Upper lobe of right lung (tissue), 1 donor: ENCODE data around the gene ST14. TPM values are rescaled to one million over a fixed set of nuclear protein-coding genes. Genes with fewer than 3 reads are reported as not detected.
"Not testable (repeated sequence)": the region's sequence is repeated elsewhere in the genome, so short reads cannot be mapped to it uniquely, and the experiment has no call there.

Experiments used
- ATAC-seq: fragments of 200-7000 bp; cut with Tn5 transposase; one replicate; pipeline ENCODE4 v1.9.1; 2020; ENCODE audit warnings: mild to moderate bottlenecking, moderate library complexity
- DNase-seq: peaks from one replicate; pipeline ENCODE4 v3.0.0-alpha.2; 2020
- H3K27ac ChIP-seq: fragments of 200-600 bp; one replicate; pipeline ENCODE4 v1.8.0; 2022
- H3K27me3 ChIP-seq: fragments of 200-600 bp; one replicate; pipeline ENCODE4 v1.8.0; 2022; ENCODE audit warnings: mild to moderate bottlenecking
- H3K36me3 ChIP-seq: fragments of 200-600 bp; one replicate; pipeline ENCODE4 v1.8.0; 2022
- H3K4me1 ChIP-seq: fragments of 200-600 bp; one replicate; pipeline ENCODE4 v1.8.0; 2022
- H3K4me3 ChIP-seq: fragments of 200-600 bp; one replicate; pipeline ENCODE4 v1.8.0; 2022; ENCODE audit warnings: mild to moderate bottlenecking
- H3K9me3 ChIP-seq: fragments of 200-600 bp; one replicate; pipeline ENCODE4 v1.8.0; 2022
- intact Hi-C: fragments of 100-400 bp; cut with DNase I; formaldehyde crosslinking; loops from one replicate; pipeline ENCODE4 v1.11.0; 2022
- total RNA-seq: library from RNA; stranded (reverse); fragmentation: NEBNext Ultra II Directional; extraction: Animal tissue kit (Norgen Biotek cat#: 25700); gene quantifications from one replicate; pipeline ENCODE4 v1.2.1, GENCODE V29; 2021
- TF ChIP-seq, protein P1 (sequence below): fragments of 200-600 bp; IDR thresholded peaks from one replicate; pipeline ENCODE4 v1.8.0; 2022; ENCODE audit warnings: antibody characterized with exemption
- donor health status: DM: no; HTN: yes; CAD: no; lungs with severe emphysema.

The ST14 gene
- total RNA-seq, 1 donor from 2014 or later = 59.1 TPM

DNA sequence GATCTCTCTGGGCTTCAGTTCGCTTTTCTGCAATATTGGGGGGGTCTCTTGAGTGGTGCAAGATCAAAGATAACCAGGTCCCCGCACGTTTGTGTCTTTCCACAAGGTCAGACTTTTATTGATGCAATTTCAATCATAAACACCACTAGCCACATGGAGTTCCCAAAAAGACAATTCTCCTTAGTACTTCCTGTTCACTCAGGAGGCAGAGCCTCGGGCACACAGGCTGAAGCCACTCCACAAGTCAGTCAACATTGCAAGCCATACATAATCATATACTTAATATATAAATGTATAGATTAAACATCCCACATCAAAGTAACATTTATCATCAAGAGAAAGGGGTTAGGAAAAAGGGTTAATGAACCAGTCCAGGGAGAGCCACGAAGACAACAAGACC lies 12.0 kb downstream of the ST14 start:
- intact Hi-C loops = no loop called here
- TF ChIP-seq, protein P1, sequence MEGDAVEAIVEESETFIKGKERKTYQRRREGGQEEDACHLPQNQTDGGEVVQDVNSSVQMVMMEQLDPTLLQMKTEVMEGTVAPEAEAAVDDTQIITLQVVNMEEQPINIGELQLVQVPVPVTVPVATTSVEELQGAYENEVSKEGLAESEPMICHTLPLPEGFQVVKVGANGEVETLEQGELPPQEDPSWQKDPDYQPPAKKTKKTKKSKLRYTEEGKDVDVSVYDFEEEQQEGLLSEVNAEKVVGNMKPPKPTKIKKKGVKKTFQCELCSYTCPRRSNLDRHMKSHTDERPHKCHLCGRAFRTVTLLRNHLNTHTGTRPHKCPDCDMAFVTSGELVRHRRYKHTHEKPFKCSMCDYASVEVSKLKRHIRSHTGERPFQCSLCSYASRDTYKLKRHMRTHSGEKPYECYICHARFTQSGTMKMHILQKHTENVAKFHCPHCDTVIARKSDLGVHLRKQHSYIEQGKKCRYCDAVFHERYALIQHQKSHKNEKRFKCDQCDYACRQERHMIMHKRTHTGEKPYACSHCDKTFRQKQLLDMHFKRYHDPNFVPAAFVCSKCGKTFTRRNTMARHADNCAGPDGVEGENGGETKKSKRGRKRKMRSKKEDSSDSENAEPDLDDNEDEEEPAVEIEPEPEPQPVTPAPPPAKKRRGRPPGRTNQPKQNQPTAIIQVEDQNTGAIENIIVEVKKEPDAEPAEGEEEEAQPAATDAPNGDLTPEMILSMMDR = no peak
- Histone ChIP-seq H3K27me3 (no peaks in the 10 kb centered on the region), H3K4me1 (no peaks in the 10 kb centered on the region), H3K4me3 (no peak overlapping the region), H3K36me3 (no peaks in the 10 kb centered on the region), H3K9me3 (no peaks in the 10 kb centered on the region), H3K27ac (no peak overlapping the region)
- ATAC-seq (no peak), DNase-seq (no peak)

DNA sequence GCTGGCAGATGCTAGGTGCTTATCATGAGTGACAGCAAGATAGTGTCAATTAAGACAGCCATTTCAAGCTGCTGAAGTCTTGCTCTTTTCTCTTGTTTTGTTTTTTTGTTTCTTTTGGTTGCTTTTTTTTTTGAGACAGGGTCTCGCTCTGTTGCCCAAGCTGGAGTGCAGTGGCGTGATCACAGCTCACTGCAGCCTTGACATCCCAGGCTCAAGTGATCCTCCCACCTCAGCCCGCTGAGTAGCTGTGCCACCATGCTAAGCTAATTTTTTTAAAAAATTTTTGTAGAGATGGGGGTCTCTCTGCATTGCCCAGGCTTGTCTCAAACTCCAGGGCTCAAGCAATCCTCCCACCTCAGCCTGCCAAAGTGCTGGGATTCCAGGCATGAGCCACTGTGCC lies 12.4 kb downstream of the ST14 start:
- intact Hi-C loops, H3K27me3 ChIP-seq, DNase-seq, H3K9me3 ChIP-seq, H3K27ac ChIP-seq, ATAC-seq, H3K4me1 ChIP-seq, H3K36me3 ChIP-seq, H3K4me3 ChIP-seq: not testable (repeated sequence)

DNA sequence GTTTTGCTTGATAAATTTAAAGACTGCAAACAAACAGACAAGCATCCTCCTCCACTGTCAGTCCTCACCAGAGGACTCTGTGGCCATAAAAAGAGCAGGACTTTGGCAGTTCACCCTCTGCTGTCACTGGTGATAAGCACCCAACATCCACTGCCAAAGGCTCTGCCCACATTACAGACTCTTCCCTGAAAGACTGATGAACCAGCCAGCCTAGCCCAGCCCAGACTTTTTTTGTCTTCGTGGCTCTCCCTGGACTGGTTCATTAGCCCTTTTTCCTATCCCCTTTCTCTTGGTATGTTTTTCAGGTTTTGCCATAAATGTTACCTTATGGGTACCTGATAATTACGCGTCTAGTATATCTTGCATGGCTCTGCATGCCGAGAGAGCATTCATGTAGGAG lies 15.1 kb downstream of the ST14 start:
- DNase-seq (no peak), ATAC-seq (no peak)
- no peaks in the 10 kb centered on the region for H3K36me3 ChIP-seq
- H3K27ac ChIP-seq = no peak overlapping the region
- intact Hi-C loops = no loop called here
- H3K4me3 ChIP-seq = no peak overlapping the region
- peaks cover 12% of the 10 kb centered on the region for H3K4me1 ChIP-seq
- no peaks in the 10 kb centered on the region for H3K9me3 ChIP-seq
- no peaks in the 10 kb centered on the region for H3K27me3 ChIP-seq
- TF ChIP-seq, protein P1 = no peak

DNA sequence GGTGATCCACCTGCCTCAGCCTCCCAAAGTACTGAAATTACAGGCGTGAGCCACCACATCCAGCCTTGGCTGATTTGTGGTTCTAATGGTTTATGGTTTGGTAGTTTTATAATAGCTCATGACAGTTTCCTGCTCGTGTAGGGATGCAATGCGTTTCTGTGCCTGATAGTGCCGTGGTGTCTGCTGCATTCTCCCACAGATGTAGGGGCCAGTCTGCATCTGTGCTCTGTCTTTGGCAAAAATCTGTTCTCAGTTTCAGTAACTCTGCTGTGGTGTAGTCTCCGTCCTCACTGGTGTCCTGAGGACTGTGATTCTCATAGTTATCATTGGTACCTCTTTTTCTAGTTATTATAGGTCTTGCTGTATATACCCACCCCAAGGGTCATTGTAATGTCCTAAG lies 16.3 kb downstream of the ST14 start:
- H3K4me1 ChIP-seq = peaks cover 21% of the 10 kb centered on the region
- TF ChIP-seq, protein P1 = no peak

DNA sequence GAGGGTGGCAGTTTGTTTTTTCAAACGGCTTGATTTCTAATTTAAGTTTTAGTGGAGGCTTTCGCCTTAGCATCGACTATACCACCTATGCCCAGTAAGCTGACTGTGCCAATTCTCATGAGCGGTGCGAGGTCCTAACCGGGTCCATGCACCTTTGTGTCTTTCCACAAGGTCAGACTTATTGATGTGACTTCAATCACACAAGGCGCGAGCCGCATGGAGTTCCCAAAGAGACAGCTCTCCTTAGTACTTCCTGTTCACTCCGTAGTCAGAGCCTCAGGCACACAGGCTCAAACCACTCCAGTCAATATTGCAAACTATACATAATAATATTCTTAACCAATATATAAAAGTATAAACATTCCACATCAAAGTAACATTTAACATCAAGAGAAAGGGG lies 18.2 kb downstream of the ST14 start:
- no peaks in the 10 kb centered on the region for H3K36me3 ChIP-seq
- H3K27me3 ChIP-seq = no peaks in the 10 kb centered on the region
- DNase-seq (no peak), ATAC-seq (no peak)
- no peaks in the 10 kb centered on the region for H3K9me3 ChIP-seq
- TF ChIP-seq, protein P1 = no peak
- peaks cover 35% of the 10 kb centered on the region for H3K4me1 ChIP-seq
- no peak overlapping the region for H3K27ac ChIP-seq
- H3K4me3 ChIP-seq = no peak overlapping the region
- intact Hi-C loops = no loop called here

More for the DNA sequence above, 16.3 kb downstream of the ST14 start:
- ATAC-seq (no peak), DNase-seq (no peak)
- H3K27ac ChIP-seq = no peak overlapping the region
- no peak overlapping the region for H3K4me3 ChIP-seq
- intact Hi-C loops = no loop called here
- no peaks in the 10 kb centered on the region for H3K9me3 ChIP-seq
- H3K27me3 ChIP-seq = no peaks in the 10 kb centered on the region
- no peaks in the 10 kb centered on the region for H3K36me3 ChIP-seq

DNA sequence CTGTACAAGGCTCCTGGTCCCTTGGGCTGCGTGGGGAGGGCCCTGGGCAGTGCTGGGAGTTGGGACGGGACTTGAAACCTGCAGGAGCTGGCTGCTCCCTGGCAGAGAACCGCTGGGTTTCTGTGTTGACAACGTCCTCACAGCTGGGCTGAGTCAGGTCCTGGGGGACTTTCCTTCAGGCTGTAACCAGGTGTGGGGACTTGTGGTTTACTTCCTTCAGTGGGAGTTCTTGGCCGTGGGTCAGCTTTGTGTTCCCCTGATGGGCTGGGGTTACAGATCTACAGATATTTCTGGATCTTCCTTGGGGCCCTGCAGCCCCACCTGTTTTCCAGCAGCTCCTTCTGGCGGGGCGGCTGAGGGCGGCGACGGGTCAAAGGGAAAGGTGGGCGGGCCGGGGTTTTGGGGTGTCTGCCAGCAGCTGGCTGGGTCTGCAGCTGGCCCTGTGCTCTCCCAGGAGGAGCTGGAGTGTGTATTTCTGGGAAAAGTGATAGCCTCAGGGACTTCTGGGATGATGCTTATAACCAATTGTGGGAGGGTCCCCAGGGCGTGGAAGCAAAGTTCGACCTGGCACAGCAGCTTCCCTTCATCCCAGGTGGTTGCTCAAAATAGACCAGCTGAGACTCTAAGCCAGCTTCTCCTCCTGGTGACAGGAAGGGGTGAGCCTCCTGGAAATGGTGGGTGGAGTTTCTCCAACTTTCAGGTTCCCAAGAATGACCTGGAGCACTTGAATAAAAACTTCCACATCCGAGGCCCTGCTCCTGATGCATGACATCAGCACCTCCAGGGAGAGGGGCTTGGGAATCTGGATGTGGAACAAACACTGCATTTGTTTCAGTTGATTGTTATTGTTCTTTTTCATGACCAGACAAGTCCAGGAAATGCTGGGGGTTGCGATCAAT lies 19.1 kb downstream of the ST14 start:
- TF ChIP-seq, protein P1 = no peak
- ATAC-seq (no peak), DNase-seq (no peak)
- Histone ChIP-seq H3K27ac (no peak overlapping the region), H3K27me3 (no peaks in the 10 kb centered on the region), H3K9me3 (no peaks in the 10 kb centered on the region), H3K4me1 (peaks cover 35% of the 10 kb centered on the region), H3K36me3 (no peaks in the 10 kb centered on the region), H3K4me3 (no peak overlapping the region)
- intact Hi-C loops = no loop called here
